Hepatocyte (in vitro differentiated cells): Measurements from ENCODE around the gene TMEM38A.

Source experiments
- CTCF ChIP-seq: fragments of 200-600 bp; sonication (generic); IDR thresholded peaks from 2 replicates; pipeline ENCODE4 v1.5.1; 2016; ENCODE audit warnings: antibody characterized with exemption, mild to moderate bottlenecking; ENCODE audit not compliant: poor library complexity
- EZH2 ChIP-seq: fragments of 200-600 bp; sonication (generic); IDR thresholded peaks from 2 replicates; pipeline ENCODE4 v1.6.1; 2016; ENCODE audit warnings: antibody characterized with exemption, mild to moderate bottlenecking, borderline replicate concordance
- EZH2phosphoT487 ChIP-seq: fragments of 200-600 bp; sonication (generic); IDR thresholded peaks from one replicate; pipeline ENCODE4 v1.6.1; 2018; ENCODE audit warnings: antibody characterized with exemption, mild to moderate bottlenecking, low read depth, moderate library complexity; ENCODE audit not compliant: unreplicated experiment, severe bottlenecking

- TF ChIP-seq EZH2phosphoT487 (no peak), CTCF (no peak), EZH2 (no peak)
Measured at GRCh38 chr19:16623576-16623975, 37.4 kb upstream of the TMEM38A start.
